HG03045 (cell line): ENCODE measurements around the gene PIGV.
A peak's percentile ranks its signal among the peaks of the same experiment; 100 is the strongest.

ENCODE experiments used
- ATAC-seq: cut with Tn5 transposase; IDR thresholded peaks from one replicate; pipeline ENCODE4 v1.9.1; 2021; ENCODE audit warnings: mild to moderate bottlenecking, moderate library complexity; ENCODE audit not compliant: unreplicated experiment

Gene PIGV

DNA sequence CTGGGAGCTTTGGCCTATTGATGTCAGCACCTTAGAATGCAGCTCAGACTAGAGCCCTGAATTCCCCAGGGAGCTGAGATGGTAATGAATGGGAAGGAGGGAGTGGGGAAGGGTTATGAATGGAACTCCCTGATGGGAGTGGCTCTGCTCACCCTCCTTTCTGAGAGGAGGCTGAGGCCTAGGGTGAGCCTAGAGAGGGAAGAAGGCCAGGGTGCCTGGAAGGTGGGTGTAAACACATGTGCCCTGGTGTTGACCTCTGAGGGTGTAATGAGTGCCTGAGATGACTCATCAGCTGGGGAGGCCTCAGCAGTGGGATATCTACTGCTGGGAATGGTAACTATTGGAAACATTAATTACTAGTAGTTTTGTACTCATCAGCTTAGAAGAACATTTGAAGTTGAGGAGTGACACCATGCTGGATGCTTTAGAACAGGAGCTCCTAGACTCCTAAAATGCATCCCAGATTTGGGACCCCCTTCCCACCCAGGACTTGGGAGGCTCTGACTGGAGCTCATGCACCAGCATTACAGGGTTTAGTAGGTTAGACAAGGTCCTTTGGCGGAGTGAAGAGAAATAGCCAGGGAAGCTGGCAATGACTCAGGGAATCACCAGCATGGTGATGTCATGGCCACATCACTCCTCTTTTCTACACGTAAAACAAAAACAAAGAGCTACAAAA is 16.0 kb upstream of the PIGV start:
- no peak for ATAC-seq

GRCh38 chr1:26772687-26773086 is 15.1 kb upstream of the PIGV start:
- no peak for ATAC-seq

GRCh38 chr1:26774462-26774861 is 13.3 kb upstream of the PIGV start:
- ATAC-seq = no peak

GRCh38 chr1:26775666-26776065 is 12.1 kb upstream of the PIGV start:
- no peak for ATAC-seq

DNA sequence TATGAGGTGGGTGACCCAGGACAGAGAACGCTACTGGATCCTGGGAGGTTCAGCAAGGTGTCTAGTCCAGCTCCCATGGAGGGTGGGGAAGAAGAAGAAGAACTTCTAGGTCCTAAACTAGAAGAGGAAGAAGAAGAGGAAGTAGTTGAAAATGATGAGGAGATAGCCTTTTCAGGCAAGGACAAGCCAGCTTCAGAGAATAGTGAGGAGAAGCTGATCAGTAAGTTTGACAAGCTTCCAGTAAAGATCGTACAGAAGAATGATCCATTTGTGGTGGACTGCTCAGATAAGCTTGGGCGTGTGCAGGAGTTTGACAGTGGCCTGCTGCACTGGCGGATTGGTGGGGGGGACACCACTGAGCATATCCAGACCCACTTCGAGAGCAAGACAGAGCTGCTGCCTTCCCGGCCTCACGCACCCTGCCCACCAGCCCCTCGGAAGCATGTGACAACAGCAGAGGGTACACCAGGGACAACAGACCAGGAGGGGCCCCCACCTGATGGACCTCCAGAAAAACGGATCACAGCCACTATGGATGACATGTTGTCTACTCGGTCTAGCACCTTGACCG is 8.6 kb upstream of the PIGV start:
- no peak for ATAC-seq

- no peak for ATAC-seq
These were observed 7.3 kb upstream of the PIGV start for GRCh38 chr1:26780344-26780957.

- no peak for ATAC-seq
These were observed 6.4 kb upstream of the PIGV start for GRCh38 chr1:26781206-26781825.

- no peak for ATAC-seq
These were observed 5.1 kb upstream of the PIGV start for GRCh38 chr1:26782521-26783212.

- ATAC-seq = no peak
These were observed 4.1 kb upstream of the PIGV start for GRCh38 chr1:26783646-26784022.

- ATAC-seq = no peak
These were observed 3.5 kb upstream of the PIGV start for GRCh38 chr1:26784023-26784871.

DNA sequence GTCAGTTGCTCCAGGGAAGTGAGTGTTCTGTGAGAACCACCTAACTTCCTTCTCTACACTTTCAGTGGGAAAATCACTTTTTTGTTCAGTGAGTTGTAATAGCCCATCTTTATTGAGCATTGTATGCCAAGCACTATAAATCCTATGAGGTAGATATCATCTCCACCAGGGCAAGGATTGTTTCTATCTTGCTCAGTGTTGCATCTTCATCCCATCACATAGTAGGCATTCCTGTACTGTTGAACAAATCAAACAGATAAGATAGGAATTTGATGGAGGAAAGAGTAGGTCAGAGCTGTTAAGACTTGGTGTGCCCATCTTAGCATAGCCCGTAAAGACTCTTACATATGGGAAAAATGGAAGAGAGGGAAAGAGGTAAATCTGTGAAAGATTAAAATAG is 2.9 kb upstream of the PIGV start:
- ATAC-seq = no peak

- ATAC-seq = no peak
These were observed 1.9 kb upstream of the PIGV start for GRCh38 chr1:26785611-26786436.

GRCh38 chr1:26786437-26787380 is 1.0 kb upstream of the PIGV start:
- no peak for ATAC-seq

- ATAC-seq = peak; percentile 42
These were observed 407 bp upstream of the PIGV start for GRCh38 chr1:26787381-26787705.

- no peak for ATAC-seq
These were observed 700 bp downstream of the PIGV start for GRCh38 chr1:26788515-26788785.

- no peak for ATAC-seq
These were observed 1.3 kb downstream of the PIGV start for GRCh38 chr1:26788836-26789611.

DNA sequence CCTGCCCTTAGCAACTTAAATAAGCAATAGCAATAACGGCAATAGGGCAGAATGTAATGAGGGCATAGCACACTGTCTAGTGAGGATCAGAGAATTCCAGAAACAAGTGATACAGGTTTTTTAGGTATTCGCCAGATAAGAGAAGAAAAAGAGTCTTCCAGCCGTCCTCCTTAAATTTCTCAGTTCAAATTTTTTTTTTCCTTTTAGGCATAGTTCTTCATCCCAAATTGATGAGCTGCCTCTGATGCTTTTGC is 1.8 kb downstream of the PIGV start:
- no peak for ATAC-seq

DNA sequence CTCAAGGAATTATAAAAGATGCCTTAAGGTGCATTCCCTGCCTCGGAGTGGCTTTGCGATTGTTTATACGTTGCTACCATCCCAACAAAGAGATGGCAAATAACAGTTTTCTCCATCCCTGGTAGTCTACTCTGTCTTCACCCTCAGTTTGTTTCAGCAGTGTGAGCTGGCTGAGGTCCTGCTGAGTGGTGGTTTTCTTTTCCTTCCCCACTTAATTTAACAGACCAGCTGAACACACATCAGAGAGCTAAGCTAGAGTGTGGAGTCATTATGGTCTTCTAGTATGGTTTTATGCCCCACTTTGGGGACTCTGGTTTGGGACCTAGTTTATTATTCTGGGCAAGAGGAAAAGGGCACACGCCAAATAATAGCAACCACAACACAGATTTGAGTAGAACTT is 2.2 kb downstream of the PIGV start:
- ATAC-seq = no peak

GRCh38 chr1:26790551-26790953 is 2.8 kb downstream of the PIGV start:
- ATAC-seq = no peak
